ENCODE data around the gene ZNF638. TPM values are rescaled to one million over a fixed set of nuclear protein-coding genes. Genes with fewer than 3 reads are reported as not detected.

ZNF638 gene
- total and polyA plus RNA-seq, 2 donors (not counting 3 experiments of a cell fraction or from before 2014, with no cell fraction given), result 36.4 to 111 TPM

DNA sequence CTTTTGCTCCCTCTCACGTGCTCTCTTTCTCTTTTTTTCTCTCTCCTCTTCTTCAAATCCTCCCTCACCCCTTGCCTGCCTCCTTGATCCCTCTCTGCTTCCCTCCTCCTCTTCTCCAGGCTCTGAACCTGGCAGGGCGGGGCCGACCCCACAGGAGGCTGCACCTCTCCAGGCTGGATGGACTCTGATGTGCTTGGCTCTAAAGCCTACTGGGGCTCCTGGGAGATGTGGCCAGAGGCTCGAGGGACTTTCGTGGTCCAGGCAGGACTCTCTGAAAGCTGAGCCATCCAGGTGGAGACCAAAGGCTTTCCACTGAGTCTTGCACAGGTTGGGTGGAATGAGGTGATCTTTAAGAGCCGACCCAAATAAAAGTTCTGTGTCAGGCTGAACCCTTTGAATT is 147.2 kb downstream of the ZNF638 start:
- no peak for FAIRE-seq
- Histone ChIP-seq H3K27ac (ENCODE audit: insufficient read depth, low read depth, low read length) (no peak overlapping the region), H3K36me3 (ENCODE audit: control insufficient read depth in 2 of 2, extremely low read depth in 1 of 2, insufficient read depth in 2 of 2, low read length in 2 of 2) (peaks cover 10 to 12% of the 10 kb centered on the region in 2 experiments), H2AFZ (ENCODE audit: low read depth, low read length) (no peak overlapping the region), H3K9ac (replicated peaks; ENCODE audit: extremely low read depth, insufficient read depth, low read length) (no peak overlapping the region), H4K20me1 (replicated peaks; ENCODE audit: control insufficient read depth, extremely low read depth, insufficient read depth, low read length) (no peaks in the 10 kb centered on the region), H3K9me1 (replicated peaks; ENCODE audit: control insufficient read depth, extremely low read depth, insufficient read depth, low read length) (no peaks in the 10 kb centered on the region), H3K4me2 (ENCODE audit: insufficient read depth, low read length) (no peak overlapping the region), H3K4me3 (replicated peaks in 1 of 3; ENCODE audit: insufficient read depth in 1 of 3, low read depth in 1 of 3, low read length in 3 of 3) (no peak overlapping the region), H3K9me3 (replicated peaks; ENCODE audit: control insufficient read depth, insufficient read depth, low read length) (no peaks in the 10 kb centered on the region), H3K79me2 (ENCODE audit: control insufficient read depth, insufficient read depth, low read length) (no peaks in the 10 kb centered on the region), H3K27me3 (ENCODE audit: control insufficient read depth in 2 of 2, insufficient read depth in 2 of 2, low read length in 2 of 2) (no peaks in the 10 kb centered on the region), H3K4me1 (ENCODE audit: control insufficient read depth, extremely low read depth, insufficient read depth, low read length) (peaks cover 12% of the 10 kb centered on the region)
- BruUV-seq (replicated peaks), result no TSS peak
- dilution Hi-C loops (cut with MboI; ENCODE audit: extremely low pct_ligation_motif_present, low sequenced_read_pairs), result no loop called here
- intact Hi-C loops (cut with micrococcal nuclease), result no loop called here
- TF ChIP-seq MYC (IDR thresholded peaks at IDR 0.05; ENCODE audit: low read depth, low read length) (no peak), FOS (IDR thresholded peaks at IDR 0.05; ENCODE audit: borderline replicate concordance, insufficient read depth, low read length) (no peak), POLR2A (IDR thresholded peaks at IDR 0.05; ENCODE audit: low read depth, low read length) (no peak), GATA2 (IDR thresholded peaks at IDR 0.05; ENCODE audit: insufficient read depth, insufficient read length, low read depth, low read length) (no peak), MAX (IDR thresholded peaks at IDR 0.05; ENCODE audit: insufficient read depth, insufficient read length) (no peak), JUN (IDR thresholded peaks at IDR 0.05; ENCODE audit: borderline replicate concordance, insufficient read depth, insufficient read length, low read depth) (no peak), POLR2AphosphoS5 (IDR thresholded peaks at IDR 0.05; ENCODE audit: insufficient read depth, low read depth, low read length) (no peak), CTCF (IDR thresholded peaks at IDR 0.05; ENCODE audit: extremely low read depth in 1 of 2, insufficient read depth in 1 of 2, low read depth in 1 of 2, low read length in 2 of 2) (no peak), EZH2 (IDR thresholded peaks at IDR 0.05; ENCODE audit: borderline replicate concordance, low read depth, low read length, severe bottlenecking) (no peak)
- ChIA-PET CTCF (no interaction called here), POLR2A (no interaction called here)
- no peak for DNase-seq (ENCODE audit: low read depth, low spot score)

Measured in endothelial cell of umbilical vein (primary cell).